IMR-90 (cell line): ENCODE results near the gene KIAA0232. TPM values are rescaled to one million over a fixed set of nuclear protein-coding genes. Genes with fewer than 3 reads are reported as not detected.

Experiments used
- ATAC-seq: fragments of 200-7000 bp; cut with Tn5 transposase; 2 replicates; pipeline ENCODE4 v1.9.1; 2020; ENCODE audit warnings: low read depth, mild to moderate bottlenecking, moderate library complexity
- BruUV-seq: library from RNA; stranded (reverse); fragments of 400-500 nt; replicated peaks from 2 replicates; lab custom pipeline; 2021; lab: Mats Ljungman, UMichigan
- CTCF ChIA-PET: fragments of 300-600 bp; formaldehyde crosslinking; extraction: SDS; loops from one replicate; lab custom pipeline; 2021; ENCODE audit warnings: antibody characterized with exemption; lab: Yijun Ruan, JAX
- POLR2A ChIA-PET: fragments of 300-600 bp; sonication (Branson Sonifier 250); formaldehyde crosslinking; loops from one replicate; lab custom pipeline; 2022; ENCODE audit warnings: antibody characterized with exemption; ENCODE audit not compliant: unreplicated experiment; lab: Charles Lee
- DNase-seq: peaks from one replicate; pipeline ENCODE4 v3.0.0; 2013
- H2AFZ ChIP-seq: replicated peaks from 2 replicates; pipeline ENCODE3; 2013; ENCODE audit warnings: low read length, mild to moderate bottlenecking; ENCODE audit not compliant: poor library complexity
- H2AK5ac ChIP-seq: 2 replicates; pipeline ENCODE4 v1.6.1; 2013; ENCODE audit warnings: low read depth, low read length, inconsistent platforms
- H2AK9ac ChIP-seq: replicated peaks from 2 replicates; pipeline ENCODE3; 2013; ENCODE audit warnings: mild to moderate bottlenecking, low read depth, low read length, moderate library complexity; ENCODE audit not compliant: poor library complexity
- H2BK120ac ChIP-seq: 2 replicates; pipeline ENCODE4 v1.6.1; 2013; ENCODE audit warnings: low read depth, low read length, inconsistent platforms
- H2BK15ac ChIP-seq: 3 replicates; pipeline ENCODE4 v1.6.1; 2013; ENCODE audit warnings: low read depth, low read length, inconsistent platforms
- H2BK20ac ChIP-seq: 2 replicates; pipeline ENCODE4 v1.6.1; 2013; ENCODE audit warnings: low read depth, mild to moderate bottlenecking, inconsistent platforms, low read length, moderate library complexity
- H2BK5ac ChIP-seq: 2 replicates; pipeline ENCODE4 v1.6.1; 2013; ENCODE audit warnings: mild to moderate bottlenecking, low read depth, low read length, inconsistent platforms; ENCODE audit not compliant: poor library complexity, severe bottlenecking
- H3K14ac ChIP-seq: replicated peaks from 2 replicates; pipeline ENCODE4 v1.6.1; 2013; ENCODE audit warnings: low read depth, low read length, inconsistent platforms
- H3K18ac ChIP-seq: 2 replicates; pipeline ENCODE4 v1.6.1; 2013; ENCODE audit warnings: low read depth, low read length, control low read depth
- H3K23ac ChIP-seq: 2 replicates; pipeline ENCODE4 v1.6.1; 2013; ENCODE audit warnings: low read depth, low read length, inconsistent platforms
- H3K27ac ChIP-seq: 2 replicates; pipeline ENCODE4 v1.5.1; 2013; ENCODE audit warnings: mild to moderate bottlenecking, control low read depth, low read length; ENCODE audit not compliant: insufficient read depth
- H3K27me3 ChIP-seq: 2 replicates; pipeline ENCODE4 v1.6.1; 2013; ENCODE audit warnings: low read length; ENCODE audit not compliant: control insufficient read depth, insufficient read depth
- H3K36me3 ChIP-seq: 2 replicates; pipeline ENCODE4 v1.6.1; 2013; ENCODE audit warnings: low read length, mixed read lengths; ENCODE audit not compliant: control insufficient read depth, insufficient read depth
- H3K4ac ChIP-seq: 2 replicates; pipeline ENCODE4 v1.6.1; 2013; ENCODE audit warnings: low read depth, low read length, inconsistent platforms
- H3K4me1 ChIP-seq: 2 replicates; pipeline ENCODE4 v1.6.1; 2013; ENCODE audit warnings: low read length, mixed read lengths; ENCODE audit not compliant: control insufficient read depth, insufficient read depth
- H3K4me2 ChIP-seq: 2 replicates; pipeline ENCODE4 v1.6.1; 2013; ENCODE audit warnings: low read depth, mild to moderate bottlenecking, control low read depth, low read length, moderate library complexity
- H3K4me3 ChIP-seq: 2 replicates; pipeline ENCODE4 v1.5.1; 2013; ENCODE audit warnings: low read depth, mild to moderate bottlenecking, control low read depth, low read length, moderate library complexity; ENCODE audit not compliant: insufficient read depth
- H3K56ac ChIP-seq: 2 replicates; pipeline ENCODE4 v1.6.1; 2013; ENCODE audit warnings: low read length, inconsistent platforms; ENCODE audit not compliant: insufficient read depth; ENCODE audit errors: extremely low read depth
- H3K79me1 ChIP-seq, 2 experiments: 2 replicates each; pipeline ENCODE4 v1.6.1; 2013; ENCODE audit warnings: low read length in 2 of 2, inconsistent platforms in 1 of 2, low read depth in 1 of 2
- H3K9ac ChIP-seq: 2 replicates; pipeline ENCODE4 v1.6.1; 2013; ENCODE audit warnings: low read depth, low read length, control low read depth
- H3K9me1 ChIP-seq: 2 replicates; pipeline ENCODE4 v1.6.1; 2013; ENCODE audit warnings: low read length, inconsistent platforms; ENCODE audit not compliant: insufficient read depth
- H3K9me3 ChIP-seq: 2 replicates; pipeline ENCODE4 v1.6.1; 2013; ENCODE audit warnings: low read length; ENCODE audit not compliant: control insufficient read depth, insufficient read depth
- H4K20me1 ChIP-seq: 2 replicates; pipeline ENCODE4 v1.6.1; 2013; ENCODE audit warnings: low read length, inconsistent platforms; ENCODE audit not compliant: insufficient read depth
- H4K5ac ChIP-seq: 2 replicates; pipeline ENCODE4 v1.6.1; 2013; ENCODE audit warnings: mild to moderate bottlenecking, low read depth, low read length, control low read depth
- H4K8ac ChIP-seq, 2 experiments: 2 replicates each; pipeline ENCODE4 v1.6.1; 2013; ENCODE audit warnings: low read depth in 2 of 2, low read length in 2 of 2, control low read depth in 1 of 2, inconsistent platforms in 1 of 2
- H4K91ac ChIP-seq: 2 replicates; pipeline ENCODE4 v1.6.1; 2013; ENCODE audit warnings: low read depth, low read length, inconsistent platforms; ENCODE audit not compliant: insufficient read depth
- CEBPB ChIP-seq: IDR thresholded peaks from 2 replicates; pipeline ENCODE4 v1.6.1; 2012; ENCODE audit warnings: low read depth, low read length, improper control_type of control experiment
- CTCF ChIP-seq: conservative IDR thresholded peaks from 2 replicates; pipeline ENCODE4 v1.5.1; 2012; ENCODE audit warnings: mild to moderate bottlenecking, low read depth, low read length, improper control_type of control experiment
- FOS ChIP-seq: fragments of 150-350 bp; IDR thresholded peaks from 2 replicates; pipeline ENCODE4 v1.6.1; 2016; ENCODE audit warnings: low read depth, low read length
- MAFK ChIP-seq: IDR thresholded peaks from 2 replicates; pipeline ENCODE4 v1.6.1; 2012; ENCODE audit warnings: low read depth, low read length, improper control_type of control experiment
- NFE2L2 ChIP-seq: fragments of 150-350 bp; IDR thresholded peaks from 2 replicates; pipeline ENCODE4 v1.6.1; 2016; ENCODE audit warnings: low read depth, mild to moderate bottlenecking, low read length
- RCOR1 ChIP-seq: IDR thresholded peaks from 2 replicates; pipeline ENCODE4 v1.6.1; 2012; ENCODE audit warnings: mild to moderate bottlenecking, low read length, improper control_type of control experiment; ENCODE audit not compliant: insufficient replicate concordance
- WGBS, 2 experiments: methylation state at CpG; one replicate each; pipeline versions ENCODE4 v1.1.5 to v1.1.7; 2013; ENCODE audit warnings: missing lambda C conversion rate in 2 of 2; ENCODE audit not compliant: insufficient read length in 1 of 2; ENCODE audit errors: extremely low coverage in 2 of 2; 5-methylcytosine and 5-hydroxymethylcytosine counted together
- dilution Hi-C: fragments of 300-500 bp; cut with HindIII; formaldehyde crosslinking; loops from one replicate; pipeline ENCODE4 v1.14.3; 2018; ENCODE audit warnings: low sequenced_read_pairs; ENCODE audit not compliant: unreplicated experiment
- in situ Hi-C: fragments of 300-500 bp; cut with MboI; formaldehyde crosslinking; loops from 3 replicates; pipeline ENCODE4 v1.14.3; 2019; ENCODE audit warnings: low sequenced_read_pairs, inconsistent platforms, mixed read lengths
- intact Hi-C: fragments of 100-400 bp; cut with micrococcal nuclease; formaldehyde crosslinking; loops from 2 replicates; pipeline ENCODE4 v1.10.0; 2022
- polyA plus RNA-seq, 3 experiments: library from polyadenylated mRNA; depleted of rRNA; stranded (reverse); fragments of >200 nt; gene quantifications; 2 replicates each; pipeline ENCODE4 v1.2.3, GENCODE V29; 2012; ENCODE audit warnings: low replicate concordance in 1 of 3
- total RNA-seq: library from RNA; depleted of rRNA; stranded (reverse); fragments of >200 nt; gene quantifications from 2 replicates; pipeline ENCODE4 v1.2.3, GENCODE V29; 2012

KIAA0232 gene
- total and polyA plus RNA-seq, 2 of the 4 experiments (the other 2 are of a cell fraction), result 6.8 to 19.5 TPM

- Histone ChIP-seq H3K9me1 (peaks cover 10% of the 10 kb centered on the region), H3K79me1 (peaks cover 27 to 50% of the 10 kb centered on the region in 2 experiments), H3K18ac (peak overlapping the region; percentile 26; the same call in 1 of the 2 replicates), H3K9ac (no peak overlapping the region), H2AFZ (no peak overlapping the region), H2BK5ac (peak overlapping the region; percentile 89), H3K36me3 (peaks cover 21% of the 10 kb centered on the region), H3K27ac (peak overlapping the region; percentile 56; the same call in 1 of the 2 replicates), H3K9me3 (peaks cover 5% of the 10 kb centered on the region), H2BK120ac (peak overlapping the region; percentile 65; the same call in 1 of the 2 replicates), H4K20me1 (peaks cover 12% of the 10 kb centered on the region), H2BK15ac (peak overlapping the region; percentile 24; the same call in 1 of the 3 replicates), H3K56ac (no peak overlapping the region), H3K27me3 (no peaks in the 10 kb centered on the region), H3K4ac (peak overlapping the region; percentile 75), H4K8ac (peak overlapping the region in 1 of 2 experiments; percentile 81; a peak in 1 of 4 replicates), H4K91ac (no peak overlapping the region), H4K5ac (no peak overlapping the region), H3K14ac (peak overlapping the region; percentile 56; the same call in 1 of the 2 replicates), H2AK9ac (no peak overlapping the region), H3K4me3 (no peak overlapping the region), H3K4me1 (peaks cover 5% of the 10 kb centered on the region; the same call in 1 of the 2 replicates), H3K23ac (peak overlapping the region; percentile 65; the same call in 1 of the 2 replicates), H2AK5ac (peak overlapping the region; percentile 60; the same call in 1 of the 2 replicates), H3K4me2 (peak overlapping the region; percentile 62; the same call in 1 of the 2 replicates), H2BK20ac (peak overlapping the region; percentile 60; the same call in 1 of the 2 replicates)
- peak; percentile 87 for ATAC-seq
- 70% methylated on average over 3 of the region's 11 CpGs; no CpG with 5 or more reads in 1 of the 2 experiments for WGBS, 2 experiments
- in situ Hi-C loops, result no loop called here
- CTCF ChIA-PET, result interaction anchor here (1.5 kb wide), 1 partner anchor 18 kb away, joined by 3 read pairs; no protein-coding TSS in a partner anchor
- TF ChIP-seq CEBPB, result peak; percentile 50; the same call in 1 of the 2 replicates
- peak; percentile 78 for TF ChIP-seq MAFK
- no peak for TF ChIP-seq CTCF
- peak; percentile 82 for TF ChIP-seq RCOR1
- TF ChIP-seq FOS, result peak; percentile 44; the same call in 1 of the 2 replicates
- TF ChIP-seq NFE2L2, result peak; percentile 99
- BruUV-seq, result no TSS peak
- intact Hi-C loops, result no loop called here
- POLR2A ChIA-PET, result no interaction called here
- dilution Hi-C loops, result no loop called here
- peak; percentile 93 for DNase-seq
These were observed 73.3 kb downstream of the KIAA0232 start for GRCh38 chr4:6855692-6856297.
